ENCODE results near the gene PRKCE.

Gene PRKCE

GRCh38 chr2:45946023-45946422 is 294.5 kb downstream of the PRKCE start:
- peak; percentile 48 for DNase-seq

DNA sequence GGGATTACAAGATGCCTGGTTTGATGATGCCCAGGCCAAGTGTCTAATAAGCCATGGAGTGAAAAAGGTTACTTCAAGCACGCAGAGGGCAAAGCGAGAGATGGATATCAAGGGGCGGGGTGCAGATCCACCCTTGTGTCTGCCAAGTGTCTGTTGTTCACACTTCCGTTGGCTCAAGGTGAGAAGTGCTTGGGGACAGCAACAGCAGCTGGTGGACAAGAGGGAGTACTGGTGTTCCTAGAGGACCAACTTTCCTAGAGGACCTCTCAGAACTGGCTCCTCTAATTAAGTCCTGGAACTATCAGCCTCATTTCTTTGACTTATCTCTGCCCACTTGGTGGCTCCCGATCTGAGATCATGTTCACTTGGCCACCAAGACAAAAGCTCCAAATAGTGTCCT is 299.1 kb downstream of the PRKCE start:
- DNase-seq, result no peak

GRCh38 chr2:45951025-45951727 is 299.7 kb downstream of the PRKCE start:
- DNase-seq, result peak; percentile 24

- no peak for DNase-seq
These were observed 301.1 kb downstream of the PRKCE start for GRCh38 chr2:45952591-45952990.

- no peak for DNase-seq
These were observed 302.0 kb downstream of the PRKCE start for GRCh38 chr2:45953376-45954027.

GRCh38 chr2:45954233-45954850 is 302.9 kb downstream of the PRKCE start:
- no peak for DNase-seq

DNA sequence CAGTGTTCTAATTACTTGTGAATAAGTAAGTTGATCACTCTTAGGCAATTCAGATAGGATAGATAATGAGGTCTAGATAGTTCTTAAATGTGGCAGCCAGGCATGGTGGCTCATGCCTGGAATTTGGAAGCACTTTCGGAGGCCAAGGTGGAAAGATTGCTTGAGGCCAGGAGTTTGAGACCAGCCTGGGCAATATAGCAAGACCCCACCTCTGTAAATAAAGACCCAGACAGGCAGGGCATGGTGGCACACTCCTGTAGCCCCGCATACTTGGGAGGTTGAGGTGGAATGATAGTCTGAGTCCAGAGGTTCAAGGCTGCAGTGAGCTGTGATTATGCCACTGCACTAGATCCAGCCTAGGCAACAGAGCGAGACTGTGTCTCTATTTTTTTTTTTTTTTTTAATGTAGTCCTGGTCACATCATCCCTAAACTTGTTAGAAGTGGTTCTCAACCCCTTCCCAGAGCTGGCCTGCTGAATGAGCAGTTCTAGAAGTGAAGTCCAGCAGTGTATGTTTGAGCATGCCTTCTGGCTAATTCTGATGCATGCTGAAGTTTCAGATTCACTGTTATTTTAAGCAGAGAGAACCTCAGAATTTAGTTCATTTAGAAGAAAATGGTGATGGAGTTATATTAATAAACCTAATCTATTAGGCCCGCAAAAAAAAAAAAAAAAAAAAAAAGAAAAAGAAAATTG is 306.2 kb downstream of the PRKCE start:
- no peak for DNase-seq

DNA sequence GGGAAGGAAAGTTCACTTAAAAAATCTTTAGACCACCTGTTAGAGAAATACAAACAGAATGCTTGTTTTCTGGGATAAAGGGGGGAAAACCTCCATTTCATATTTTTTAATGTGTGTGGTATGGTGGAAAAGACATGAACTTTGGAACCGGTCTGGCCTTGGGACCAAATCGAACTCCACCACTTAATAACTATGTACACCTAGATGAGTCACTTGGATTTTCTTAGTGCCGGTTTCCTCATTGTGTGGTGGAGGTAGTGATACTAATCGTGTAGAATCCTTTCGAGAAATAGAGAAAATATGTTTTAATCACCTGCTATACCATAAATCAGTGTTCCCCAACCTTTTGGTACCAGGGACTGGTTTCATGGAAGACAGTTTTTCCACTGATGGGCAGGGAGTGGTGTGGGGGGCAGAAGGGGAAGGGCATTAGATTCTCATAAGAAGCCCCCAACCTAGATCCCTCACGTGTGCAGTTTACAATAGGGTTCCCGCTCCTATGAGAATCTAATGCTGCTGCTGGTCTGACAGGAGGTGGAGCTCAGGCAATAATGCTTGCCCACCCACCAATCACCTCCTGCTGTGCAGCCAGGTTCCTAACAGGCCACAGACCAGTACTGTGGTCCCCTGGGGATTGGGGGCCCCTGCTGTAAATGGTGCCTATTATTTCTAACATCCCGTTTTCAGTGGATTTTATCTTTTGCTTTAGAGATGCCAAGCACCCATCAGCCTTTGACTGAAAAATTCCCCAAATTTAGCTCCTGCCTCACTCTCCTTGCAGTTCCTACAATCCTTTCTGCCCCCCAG is 308.8 kb downstream of the PRKCE start:
- no peak for DNase-seq

DNA sequence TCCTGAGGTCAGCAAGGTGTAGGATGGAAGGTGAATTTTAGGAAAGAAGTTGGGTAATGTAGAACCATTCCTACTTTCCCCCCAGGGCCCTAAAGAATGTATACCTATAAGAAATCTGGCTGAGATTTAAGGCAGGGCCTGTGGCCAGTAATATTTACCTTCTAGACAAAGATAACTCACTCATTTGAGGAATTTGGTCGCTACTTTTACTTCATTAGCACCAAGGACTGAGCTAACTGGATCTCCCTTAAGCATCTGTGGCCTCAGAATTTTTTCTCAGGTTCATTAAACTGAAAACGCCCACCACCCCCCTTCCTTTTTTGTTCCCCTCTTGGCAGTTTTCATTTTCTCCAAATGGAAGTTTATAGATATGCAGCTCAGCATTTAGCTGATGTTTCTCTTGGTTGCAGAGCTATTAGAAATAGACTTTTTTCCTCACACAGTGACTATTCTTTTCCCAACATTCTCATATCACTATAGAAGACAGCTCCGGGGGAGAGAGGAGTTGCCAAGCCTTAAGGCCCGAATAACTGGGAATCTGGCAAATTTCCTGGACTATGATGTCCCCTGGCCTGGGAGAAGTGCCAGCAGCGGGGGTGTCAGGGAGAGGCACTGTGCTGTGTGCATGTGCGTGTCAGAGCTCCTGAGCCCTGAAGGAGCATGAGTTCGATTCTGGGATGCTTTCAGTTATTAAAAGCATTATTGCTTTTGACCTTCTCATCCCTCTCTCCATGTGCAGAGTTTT is 310.9 kb downstream of the PRKCE start:
- DNase-seq, result no peak

GRCh38 chr2:45963816-45964215 is 312.3 kb downstream of the PRKCE start:
- no peak for DNase-seq

DNA sequence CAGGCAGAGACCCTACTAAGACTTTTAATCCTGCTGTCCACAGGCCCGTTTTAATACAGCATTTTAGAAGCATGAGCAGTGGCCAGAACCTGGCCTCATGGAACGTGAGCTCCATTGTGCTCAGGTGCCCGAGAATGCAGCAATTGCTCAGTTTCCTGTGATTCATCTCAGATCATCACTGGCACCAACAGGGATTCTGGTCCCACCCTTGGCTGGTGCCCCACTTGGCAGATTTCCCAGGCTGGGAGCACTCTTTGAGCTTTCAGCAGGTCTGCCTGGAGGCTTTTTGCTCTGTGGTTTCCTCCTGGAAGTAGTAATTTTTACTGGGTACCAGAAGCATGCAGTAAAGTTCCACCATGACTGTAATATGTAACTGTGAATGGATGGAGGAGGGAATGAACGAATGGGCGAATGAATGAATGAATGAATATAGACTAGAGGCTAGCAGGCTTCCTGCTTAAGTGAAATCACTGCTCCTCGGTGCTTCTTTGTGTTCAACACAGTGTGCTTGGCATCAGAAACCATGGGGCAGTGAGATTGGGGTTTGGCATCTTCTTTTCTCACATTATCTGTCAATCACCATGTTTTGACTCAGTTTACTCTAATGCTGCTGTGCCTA is 312.9 kb downstream of the PRKCE start:
- DNase-seq, result peak; percentile 35

DNA sequence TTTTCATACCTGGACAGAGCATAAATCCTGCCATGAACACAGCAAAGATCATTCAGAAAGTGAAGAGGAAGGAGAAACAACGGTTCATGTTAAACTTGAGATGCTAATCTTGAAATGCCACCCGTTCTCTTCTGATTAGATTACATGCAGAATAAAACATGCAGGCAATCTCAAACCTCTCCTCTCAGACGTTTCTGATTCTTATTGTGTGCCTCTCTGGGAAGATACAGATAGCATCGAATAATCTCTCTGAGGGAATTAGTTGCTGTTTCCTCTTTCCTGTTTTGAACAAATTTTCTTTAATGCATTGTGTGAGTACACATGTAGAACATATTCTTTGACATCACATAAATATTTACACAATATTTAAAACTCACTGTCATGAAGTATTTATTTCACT is 313.4 kb downstream of the PRKCE start:
- peak; percentile 37 for DNase-seq

DNA sequence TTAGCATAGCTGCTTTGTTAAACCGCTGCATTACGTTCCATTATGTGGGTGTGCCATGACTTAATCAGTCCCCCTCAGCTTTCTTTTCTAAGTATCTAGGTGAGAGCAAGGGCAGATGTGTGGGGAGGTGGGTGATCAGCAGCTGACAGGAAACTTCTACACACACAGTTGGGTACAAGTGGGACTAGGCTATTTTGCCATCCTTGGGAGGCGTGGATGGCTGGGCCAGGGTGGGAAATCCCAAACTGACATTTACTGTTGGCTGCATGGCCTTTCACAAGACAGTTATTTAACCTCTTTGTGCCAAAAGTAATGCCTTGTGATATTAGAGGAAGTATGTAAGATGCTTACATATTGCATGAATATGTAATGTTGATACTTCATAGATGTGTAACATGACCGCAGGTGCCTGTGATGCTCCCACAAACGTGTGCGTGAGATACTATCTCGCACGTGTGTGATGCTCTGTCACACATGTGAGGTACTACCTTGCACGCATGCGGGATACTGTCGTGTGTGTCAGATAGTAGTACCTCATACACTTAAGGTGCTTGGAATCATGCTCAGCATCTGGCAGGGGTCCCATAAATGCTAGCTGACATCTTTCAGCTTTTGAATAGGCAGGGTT is 314.5 kb downstream of the PRKCE start:
- DNase-seq, result no peak

DNA sequence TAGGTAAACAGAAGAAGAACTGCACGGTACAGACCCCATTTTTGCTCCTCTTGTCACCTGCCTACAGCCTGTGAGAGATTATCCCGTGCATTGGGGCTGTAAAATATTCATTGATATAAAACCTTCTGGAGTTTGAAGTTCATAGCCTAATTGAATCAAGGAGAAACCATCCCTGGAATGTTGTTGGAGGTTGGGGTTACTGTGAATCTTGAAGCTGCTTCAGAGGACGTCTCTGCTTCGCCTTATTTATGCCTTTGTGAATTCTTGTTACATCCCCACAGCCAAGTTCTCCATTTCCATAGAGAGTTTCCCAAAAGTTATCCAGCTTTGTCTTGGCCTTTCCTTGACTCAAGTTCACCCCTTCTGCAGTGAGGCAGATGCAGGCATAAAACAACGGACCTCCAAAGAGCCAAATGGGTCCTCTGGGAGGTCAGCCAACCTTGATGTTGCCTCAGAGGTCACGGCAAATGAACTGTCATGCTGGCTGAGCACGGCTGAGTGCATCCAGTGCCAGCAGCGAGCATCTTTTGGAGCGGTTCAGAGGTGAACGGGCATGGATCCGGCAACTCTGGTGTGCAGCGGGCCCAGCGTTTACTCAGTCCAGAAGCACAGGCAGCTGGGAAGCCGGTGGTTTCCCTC is 317.6 kb downstream of the PRKCE start:
- no peak for DNase-seq

GRCh38 chr2:45973426-45973825 is 322.0 kb downstream of the PRKCE start:
- no peak for DNase-seq

- no peak for DNase-seq
These were observed 322.6 kb downstream of the PRKCE start for GRCh38 chr2:45974056-45974455.

DNA sequence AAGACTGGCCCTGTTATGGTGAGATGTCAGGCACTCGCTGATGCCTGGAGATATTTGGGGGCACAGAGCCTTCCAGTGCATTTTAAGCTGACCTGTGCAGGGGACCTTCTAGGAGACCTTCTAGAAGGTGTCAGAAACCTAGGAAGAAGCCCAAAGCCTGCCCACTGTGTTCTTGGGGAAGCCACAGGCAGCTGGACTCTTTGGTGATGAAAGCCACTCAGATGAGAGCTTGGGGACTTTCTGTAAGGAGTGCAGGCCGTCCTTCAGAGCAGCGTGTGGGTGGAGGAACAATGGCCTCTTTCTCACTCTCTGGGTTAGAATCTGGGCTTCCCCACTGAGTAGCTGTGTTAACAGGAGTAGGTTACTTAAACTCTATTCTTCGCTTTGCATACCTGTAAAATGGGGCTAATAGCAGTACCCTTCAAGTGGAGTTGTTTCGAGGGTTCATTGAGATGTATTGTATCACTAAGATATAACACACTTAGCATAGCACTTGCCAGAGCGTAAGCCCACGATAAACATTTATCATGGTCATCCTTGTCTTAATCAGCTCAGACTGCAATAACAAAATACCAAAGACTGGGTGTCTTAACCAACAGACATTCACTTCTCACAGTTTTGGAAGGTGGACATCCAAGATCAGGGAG is 323.4 kb downstream of the PRKCE start:
- DNase-seq, result no peak

GRCh38 chr2:45975752-45976517 is 324.5 kb downstream of the PRKCE start:
- DNase-seq, result no peak

DNA sequence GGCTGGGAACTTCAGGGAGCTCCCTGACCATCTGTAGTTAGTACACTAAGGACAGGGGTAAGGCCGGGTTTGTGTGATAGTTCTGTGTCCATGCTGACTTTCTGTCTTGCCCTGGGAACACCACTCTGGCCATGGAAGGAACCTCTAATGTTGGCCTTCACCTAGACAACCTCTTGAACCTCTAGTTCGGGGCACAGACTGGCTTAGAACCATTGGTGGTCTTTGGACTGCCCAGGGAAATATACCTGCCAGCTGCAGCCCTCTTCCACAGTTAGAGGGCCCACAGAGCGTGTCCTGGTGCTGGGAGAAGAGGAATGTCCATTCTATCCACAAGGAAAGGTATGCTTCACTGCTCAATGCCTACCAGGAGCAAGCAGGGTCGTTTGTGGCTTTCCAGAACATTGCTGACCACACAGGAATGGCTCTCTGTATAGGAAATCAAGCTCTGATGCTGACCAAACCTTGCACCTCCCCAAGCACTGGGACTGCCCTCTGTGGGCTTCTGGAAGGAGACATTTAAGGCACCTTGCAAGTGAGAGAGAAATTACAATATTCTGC is 326.9 kb downstream of the PRKCE start:
- DNase-seq, result no peak
